Aorta (tissue), 5 donors: ENCODE results near the gene BPIFB2. TPM values are rescaled to one million over a fixed set of nuclear protein-coding genes. Genes with fewer than 3 reads are reported as not detected.

Experiments
- ATAC-seq: fragments of 200-7000 bp; cut with Tn5 transposase; one replicate; pipeline ENCODE4 v1.9.1; 2022; ENCODE audit warnings: moderate library complexity; ENCODE audit not compliant: low FRiP score
- DNase-seq, 2 donors: peaks; one replicate each; pipeline ENCODE4 v3.0.0-alpha.2; 2020
- H3K27ac ChIP-seq, 2 donors: one replicate each; pipeline ENCODE4 v1.5.1; 2013; ENCODE audit warnings: low read length in 2 of 2, mild to moderate bottlenecking in 2 of 2, moderate library complexity in 2 of 2, control low read depth in 1 of 2, inconsistent platforms in 1 of 2, low read depth in 1 of 2
- H3K27me3 ChIP-seq, 2 donors: one replicate each; pipeline ENCODE4 v1.6.1; 2013; ENCODE audit warnings: control low read depth in 1 of 2, low read length in 1 of 2, mild to moderate bottlenecking in 1 of 2, moderate library complexity in 1 of 2; ENCODE audit not compliant: insufficient read depth in 2 of 2, control insufficient read depth in 1 of 2
- H3K36me3 ChIP-seq, 2 donors: one replicate each; pipeline ENCODE4 v1.6.1; 2013; ENCODE audit warnings: control low read depth in 1 of 2, low read length in 1 of 2, mild to moderate bottlenecking in 1 of 2; ENCODE audit not compliant: insufficient read depth in 2 of 2, control insufficient read depth in 1 of 2
- H3K4me1 ChIP-seq, 2 donors: one replicate each; pipeline ENCODE4 v1.6.1; 2013; ENCODE audit warnings: low read length in 2 of 2, control low read depth in 1 of 2, mild to moderate bottlenecking in 1 of 2, moderate library complexity in 1 of 2; ENCODE audit not compliant: insufficient read depth in 2 of 2, control insufficient read depth in 1 of 2
- H3K4me3 ChIP-seq, 2 donors: one replicate each; pipeline ENCODE4 v1.5.1; 2013; ENCODE audit warnings: low read length in 2 of 2, control low read depth in 1 of 2, mild to moderate bottlenecking in 1 of 2
- H3K9me3 ChIP-seq: one replicate; pipeline ENCODE4 v1.6.1; 2013; ENCODE audit warnings: mild to moderate bottlenecking, low read length; ENCODE audit not compliant: control insufficient read depth
- WGBS, 2 donors: extraction: QIAGEN DNeasy Blood & Tissue Kit; methylation state at CpG; one replicate each; pipeline ENCODE4 v1.1.7; 2013; 5-methylcytosine and 5-hydroxymethylcytosine counted together
- intact Hi-C, 2 donors: fragments of 100-400 bp; cut with DNase I; formaldehyde crosslinking; loops; one replicate each; pipeline versions ENCODE4 v1.14.2 to v1.15.0; 2022
- polyA plus RNA-seq, 2 donors: library from polyadenylated mRNA; stranded (reverse); fragments of 200-250 nt; gene quantifications; one replicate each; pipeline ENCODE4 v1.2.3, GENCODE V29; 2013
- total RNA-seq, 2 donors: library from RNA; stranded (reverse); fragmentation: NEBNext Ultra II Directional; extraction: Animal tissue kit (Norgen Biotek cat#: 25700); gene quantifications; one replicate each; pipeline ENCODE4 v1.2.1, GENCODE V29; 2021
- donor health status: healthy with polysubstance abuse.
- donor health status: Bipolar disorder and iron deficiency.
- donor health status: DM: no; HTN: no; CAD: no.
- donor health status: DM: no; HTN: no; CAD: no.
- donor health status: DM: yes; HTN: yes; CAD: no.

BPIFB2 gene
- total and polyA plus RNA-seq, 4 donors: not detected

DNA sequence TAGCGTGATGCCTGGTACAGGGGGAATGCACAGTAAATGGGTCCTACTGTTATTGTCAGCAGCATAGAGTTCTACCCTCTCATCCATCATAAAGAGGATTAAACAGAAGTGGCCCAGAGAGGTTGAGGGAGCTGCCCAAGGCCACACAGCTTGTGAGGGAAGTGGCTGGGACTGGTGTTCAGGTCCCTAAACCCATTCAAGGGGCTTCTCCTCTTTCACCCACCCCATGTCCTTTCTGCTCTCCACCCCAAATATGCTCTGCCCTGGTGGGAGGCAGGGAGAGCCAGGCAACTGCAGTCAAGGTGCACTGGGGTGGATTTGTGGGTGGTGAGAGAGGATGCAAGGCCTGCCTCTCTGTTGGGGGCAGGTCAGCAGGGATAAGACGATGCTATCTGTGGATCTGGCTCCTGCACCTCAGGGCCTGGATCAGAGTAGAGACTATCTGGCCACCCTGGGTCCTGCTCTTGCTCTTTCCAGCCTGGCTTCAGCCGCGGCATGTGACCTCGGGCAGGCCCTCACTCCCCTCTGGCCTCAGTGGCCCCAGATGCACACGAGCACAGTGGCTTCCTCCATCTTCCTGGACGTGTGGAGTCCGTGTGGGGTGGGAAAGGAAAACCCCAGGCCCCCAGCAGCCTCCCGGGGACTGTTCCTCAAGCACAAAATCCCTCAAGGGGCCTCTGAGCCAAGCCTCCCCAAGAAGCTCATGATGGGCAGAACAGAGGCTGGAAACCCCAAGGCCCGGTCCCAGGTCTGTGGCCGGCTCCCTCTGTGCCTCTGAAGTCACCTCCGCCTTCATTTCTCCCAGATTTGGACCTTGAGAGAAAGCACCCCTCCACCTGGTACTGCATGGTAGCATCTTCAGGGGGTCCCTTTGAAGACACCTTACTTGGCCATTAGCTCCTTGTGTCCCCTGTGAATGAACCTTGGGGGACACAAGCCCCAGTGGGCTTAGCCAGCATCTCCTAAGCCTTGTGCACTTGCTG lies 20.6 kb downstream of the BPIFB2 start:
- Histone ChIP-seq H3K9me3 (peaks cover 2% of the 10 kb centered on the region), H3K4me1 (no peaks in the 10 kb centered on the region), H3K27ac (no peak overlapping the region), H3K36me3 (no peaks in the 10 kb centered on the region), H3K27me3 (no peaks in the 10 kb centered on the region), H3K4me3 (no peak overlapping the region)
- DNase-seq (no peak), ATAC-seq (no peak)
- WGBS, 2 donors: 65 to 77% methylated on average over 12 of the region's 12 CpGs
- intact Hi-C loops: no loop called here

DNA sequence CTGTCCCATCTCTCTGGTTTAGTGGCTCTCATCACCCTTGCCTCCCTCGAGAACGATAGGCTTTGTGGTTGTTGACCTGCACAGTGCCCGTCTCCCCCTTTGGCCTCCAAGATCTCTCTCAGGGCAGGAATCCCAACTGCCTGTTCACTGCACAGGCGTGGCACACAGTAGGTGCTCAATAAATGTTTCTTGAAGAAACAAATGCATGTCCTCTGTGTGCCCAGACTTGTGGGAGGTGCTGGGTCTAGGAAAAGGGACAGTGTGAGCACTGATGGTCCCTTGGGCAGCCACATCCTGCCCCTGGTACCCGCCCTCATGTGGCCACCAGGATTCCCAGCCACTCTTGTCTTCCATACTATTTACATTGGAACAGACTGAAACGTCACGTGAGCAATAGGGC lies 21.4 kb downstream of the BPIFB2 start:
- H3K9me3 ChIP-seq: peaks cover 4% of the 10 kb centered on the region
- no peak overlapping the region for H3K4me3 ChIP-seq
- intact Hi-C loops: no loop called here
- H3K4me1 ChIP-seq: no peaks in the 10 kb centered on the region
- no peak for ATAC-seq
- H3K27ac ChIP-seq: no peak overlapping the region
- H3K36me3 ChIP-seq: no peaks in the 10 kb centered on the region
- WGBS, 2 donors: 61 to 68% methylated on average over 7 of the region's 7 CpGs
- no peaks in the 10 kb centered on the region for H3K27me3 ChIP-seq
- no peak for DNase-seq

DNA sequence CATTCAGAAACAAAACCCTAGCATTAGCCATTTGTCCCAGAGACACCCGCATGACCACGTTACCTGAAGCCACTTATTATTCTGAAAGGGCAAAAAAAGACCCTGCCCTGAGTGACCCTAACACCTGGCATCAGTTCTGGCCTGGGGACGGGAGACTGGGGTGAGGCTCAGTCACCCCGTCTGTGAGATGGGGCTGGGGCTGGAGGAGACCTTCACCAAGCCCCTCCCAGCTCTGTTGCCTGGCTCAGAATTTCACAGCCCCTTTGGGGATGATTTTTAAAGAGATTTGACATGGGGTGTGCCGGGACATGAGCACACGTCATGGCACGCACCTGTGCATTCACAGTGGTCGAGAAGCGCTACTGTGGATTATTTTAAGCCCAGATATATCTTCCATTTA lies 22.6 kb downstream of the BPIFB2 start:
- H3K9me3 ChIP-seq: peaks cover 4% of the 10 kb centered on the region
- no peak overlapping the region for H3K4me3 ChIP-seq
- WGBS, 2 donors: 74 to 77% methylated on average over 9 of the region's 9 CpGs
- no peaks in the 10 kb centered on the region for H3K4me1 ChIP-seq
- intact Hi-C loops: no loop called here
- H3K27me3 ChIP-seq: no peaks in the 10 kb centered on the region
- no peak for DNase-seq
- no peaks in the 10 kb centered on the region for H3K36me3 ChIP-seq
- no peak overlapping the region for H3K27ac ChIP-seq
- no peak for ATAC-seq

DNA sequence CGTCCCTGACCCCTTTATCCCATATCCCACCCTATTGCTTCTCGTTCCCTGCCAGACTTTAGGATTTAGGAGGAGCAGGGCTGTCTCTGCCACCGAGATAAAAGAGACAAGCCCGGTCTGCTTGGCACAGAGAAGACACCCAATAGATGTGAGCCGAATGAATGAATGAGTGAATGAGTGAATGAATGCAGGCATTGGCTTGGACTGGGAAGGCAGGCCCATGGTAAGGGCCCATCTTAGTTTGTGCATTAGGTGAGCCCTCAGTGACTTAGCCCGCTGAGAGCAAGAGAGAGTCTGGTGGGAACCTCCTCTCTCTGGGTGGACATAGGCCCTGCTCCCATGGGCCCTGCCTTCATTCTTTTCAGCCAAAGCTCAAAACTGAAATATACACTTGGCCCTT lies 23.1 kb downstream of the BPIFB2 start:
- no peak for ATAC-seq
- Histone ChIP-seq H3K9me3 (peaks cover 4% of the 10 kb centered on the region), H3K36me3 (no peaks in the 10 kb centered on the region), H3K4me3 (no peak overlapping the region), H3K27me3 (no peaks in the 10 kb centered on the region), H3K27ac (no peak overlapping the region), H3K4me1 (no peaks in the 10 kb centered on the region)
- intact Hi-C loops: no loop called here
- DNase-seq: no peak
- 77 to 79% methylated on average over 6 of the region's 6 CpGs for WGBS, 2 donors

DNA sequence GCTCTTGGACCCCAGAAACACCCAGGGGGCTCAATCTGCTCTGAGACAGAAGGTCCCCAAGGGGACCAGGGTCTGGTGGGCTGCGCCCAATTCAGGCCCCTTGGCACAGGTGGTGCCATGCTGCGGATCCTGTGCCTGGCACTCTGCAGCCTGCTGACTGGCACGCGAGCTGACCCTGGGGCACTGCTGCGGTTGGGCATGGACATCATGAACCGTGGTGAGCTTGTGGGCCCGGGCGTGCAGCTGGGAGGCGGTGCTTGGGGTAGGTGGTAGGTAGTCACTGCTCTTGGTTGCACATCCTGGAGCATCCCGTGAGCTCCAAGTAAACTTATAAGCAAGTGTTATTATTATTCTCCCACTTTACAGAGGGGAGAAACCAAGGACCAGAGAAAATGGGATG lies 24.0 kb downstream of the BPIFB2 start, which contains the start of gene BPIFB6:
BPIFB6 (plus strand) TSS at position 118 of the 400 bp plus-strand sequence; CDS start at position 118, 0 bp downstream.
- ATAC-seq (no peak), DNase-seq (no peak)
- H3K36me3 ChIP-seq: no peaks in the 10 kb centered on the region
- H3K27ac ChIP-seq: no peak within 1 kb of the TSS
- H3K4me3 ChIP-seq: no peak within 1 kb of the TSS
- H3K27me3 ChIP-seq: no peaks in the 10 kb centered on the region
- peaks cover 4% of the 10 kb centered on the region for H3K9me3 ChIP-seq
- WGBS, 2 donors: 87 to 88% methylated on average over 10 of the region's 10 CpGs
- no peaks in the 10 kb centered on the region for H3K4me1 ChIP-seq
- intact Hi-C loops: no loop called here

DNA sequence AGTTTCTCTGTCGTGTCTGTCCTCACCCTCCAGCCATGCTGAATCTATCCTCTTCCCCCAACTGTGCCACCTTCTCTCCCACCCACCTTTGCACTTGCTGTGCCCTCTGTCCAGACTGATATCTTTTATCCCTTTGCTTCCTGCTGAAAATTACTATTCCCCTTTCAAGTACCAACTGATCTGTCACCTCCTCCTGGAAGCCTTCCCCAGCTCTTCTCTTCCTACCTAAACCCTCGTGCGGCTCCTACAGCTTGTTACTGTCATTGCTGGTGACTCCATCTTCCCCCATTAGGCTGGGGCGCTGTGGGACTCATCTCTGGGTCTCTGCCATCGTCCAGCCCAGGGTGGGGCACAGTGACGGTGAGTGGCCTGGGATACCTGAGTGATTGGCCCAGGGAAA lies 25.1 kb downstream of the BPIFB2 start:
- no peaks in the 10 kb centered on the region for H3K4me1 ChIP-seq
- DNase-seq (no peak), ATAC-seq (no peak)
- intact Hi-C loops: no loop called here
- 76% methylated on average over 6 of the region's 6 CpGs for WGBS, 2 donors
- no peak overlapping the region for H3K27ac ChIP-seq
- peaks cover 4% of the 10 kb centered on the region for H3K9me3 ChIP-seq
- H3K4me3 ChIP-seq: no peak overlapping the region
- no peaks in the 10 kb centered on the region for H3K36me3 ChIP-seq
- H3K27me3 ChIP-seq: no peaks in the 10 kb centered on the region

DNA sequence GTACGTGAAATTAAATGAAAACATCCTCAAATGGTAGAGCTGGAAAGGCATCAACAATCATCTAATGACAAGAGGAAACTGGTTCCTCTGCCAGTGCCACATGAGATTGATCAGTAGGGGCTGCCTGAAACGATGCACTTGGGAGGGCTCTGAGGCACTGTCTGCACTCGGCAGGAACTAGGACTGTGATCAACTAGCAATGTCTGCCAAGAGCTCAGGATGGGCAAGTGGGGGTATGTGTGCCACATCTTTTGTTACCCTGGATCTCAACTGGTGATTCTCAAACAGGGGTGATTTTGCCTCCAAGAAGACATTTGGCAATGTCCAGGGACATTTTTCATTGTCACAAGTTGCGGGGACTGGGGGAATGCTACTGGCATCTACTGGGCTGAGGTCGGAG lies 25.9 kb downstream of the BPIFB2 start:
- intact Hi-C loops: no loop called here
- no peaks in the 10 kb centered on the region for H3K4me1 ChIP-seq
- 57 to 72% methylated on average over 5 of the region's 5 CpGs for WGBS, 2 donors
- no peak overlapping the region for H3K4me3 ChIP-seq
- peaks cover 4% of the 10 kb centered on the region for H3K9me3 ChIP-seq
- DNase-seq (no peak), ATAC-seq (no peak)
- no peaks in the 10 kb centered on the region for H3K36me3 ChIP-seq
- no peaks in the 10 kb centered on the region for H3K27me3 ChIP-seq
- no peak overlapping the region for H3K27ac ChIP-seq

DNA sequence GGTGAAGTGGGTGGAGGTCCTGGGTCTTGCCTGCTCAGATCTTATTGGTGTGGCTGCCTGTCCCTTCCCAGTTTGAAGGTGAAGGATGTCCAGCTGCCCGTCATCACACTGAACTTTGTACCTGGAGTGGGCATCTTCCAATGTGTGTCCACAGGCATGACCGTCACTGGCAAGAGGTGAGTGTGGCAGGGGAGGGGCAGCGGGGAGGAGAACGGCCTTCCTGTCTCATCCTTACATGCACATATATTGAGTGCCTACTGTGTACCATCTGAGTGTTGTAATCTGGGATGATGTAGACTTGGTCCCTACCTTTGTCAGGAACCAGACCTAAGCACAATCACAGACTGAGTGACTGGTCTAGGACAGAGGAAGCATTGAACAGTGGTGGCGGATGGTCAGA lies 26.6 kb downstream of the BPIFB2 start:
- no peaks in the 10 kb centered on the region for H3K36me3 ChIP-seq
- no peak for ATAC-seq
- no peak for DNase-seq
- intact Hi-C loops: no loop called here
- H3K4me3 ChIP-seq: no peak overlapping the region
- H3K4me1 ChIP-seq: no peaks in the 10 kb centered on the region
- H3K27me3 ChIP-seq: no peaks in the 10 kb centered on the region
- H3K27ac ChIP-seq: no peak overlapping the region
- peaks cover 4% of the 10 kb centered on the region for H3K9me3 ChIP-seq
- WGBS, 2 donors: 71 to 92% methylated on average over 5 of the region's 5 CpGs

DNA sequence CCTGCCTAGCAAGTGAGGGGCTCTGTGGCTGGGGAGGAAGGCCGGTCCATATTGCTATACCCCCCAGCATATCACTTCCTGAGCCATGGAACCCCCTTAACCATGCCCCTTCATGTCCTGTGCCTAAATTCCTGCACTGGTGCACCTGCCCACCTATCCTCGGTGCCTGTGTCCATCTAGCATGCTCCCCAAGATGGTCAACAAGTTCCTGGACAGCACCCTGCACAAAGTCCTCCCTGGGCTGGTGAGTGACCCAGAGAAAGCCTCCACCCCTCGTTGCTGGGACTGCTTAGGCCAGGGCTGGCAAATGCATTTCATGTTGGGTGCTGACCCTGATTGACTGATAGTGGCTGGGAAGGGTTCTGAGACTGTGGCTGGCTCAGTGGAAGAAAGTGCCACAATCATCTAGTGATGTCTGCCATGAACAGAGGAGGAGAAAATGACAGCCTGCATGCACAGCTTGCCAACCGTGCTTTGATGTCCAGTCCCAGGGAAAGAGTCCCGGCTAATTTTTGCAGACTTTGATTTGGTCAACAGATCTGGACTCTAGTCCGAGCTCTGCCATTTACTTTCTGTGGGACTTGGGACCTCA lies 27.5 kb downstream of the BPIFB2 start:
- H3K4me1 ChIP-seq: no peaks in the 10 kb centered on the region
- 75 to 78% methylated on average over 6 of the region's 6 CpGs for WGBS, 2 donors
- DNase-seq (no peak), ATAC-seq (no peak)
- H3K27me3 ChIP-seq: no peaks in the 10 kb centered on the region
- no peak overlapping the region for H3K4me3 ChIP-seq
- H3K27ac ChIP-seq: no peak overlapping the region
- intact Hi-C loops: no loop called here
- H3K9me3 ChIP-seq: peaks cover 4% of the 10 kb centered on the region
- H3K36me3 ChIP-seq: no peaks in the 10 kb centered on the region
